GM12874 (cell line): ENCODE results near the gene HBEGF.

Source experiments
- CTCF ChIP-seq: IDR thresholded peaks from 2 replicates; pipeline ENCODE4 v1.5.1; 2011; ENCODE audit warnings: low read depth, mild to moderate bottlenecking, control low read depth, low read length, moderate library complexity; ENCODE audit not compliant: insufficient read depth

The HBEGF gene

GRCh38 chr5:140340605-140341121 is 5.7 kb downstream of the HBEGF start:
- TF ChIP-seq CTCF = no peak

GRCh38 chr5:140339636-140340035 is 6.8 kb downstream of the HBEGF start:
- TF ChIP-seq CTCF = no peak

- TF ChIP-seq CTCF = no peak
Measured at GRCh38 chr5:140338908-140339307, 7.5 kb downstream of the HBEGF start.

- no peak for TF ChIP-seq CTCF
Measured at GRCh38 chr5:140338336-140338735, 8.1 kb downstream of the HBEGF start.

- no peak for TF ChIP-seq CTCF
Measured at GRCh38 chr5:140337880-140338279, 8.5 kb downstream of the HBEGF start.

- no peak for TF ChIP-seq CTCF
Measured at GRCh38 chr5:140336388-140336787, 10.0 kb downstream of the HBEGF start.

GRCh38 chr5:140331638-140332037 is 14.8 kb downstream of the HBEGF start:
- TF ChIP-seq CTCF = no peak
